Adipose tissue (tissue), 3 donors: Measurements from ENCODE around the gene KRT76. TPM values are rescaled to one million over a fixed set of nuclear protein-coding genes. Genes with fewer than 3 reads are reported as not detected.
"Not testable (repeated sequence)": the region's sequence is repeated elsewhere in the genome, so short reads cannot be mapped to it uniquely, and the experiment has no call there.

Experiments used
- H3K27ac ChIP-seq: one replicate; pipeline ENCODE4 v1.5.1; 2013; ENCODE audit warnings: low read depth, low read length
- WGBS, 3 donors: extraction: QIAGEN DNeasy Blood & Tissue Kit; methylation state at CpG; one replicate each; pipeline ENCODE4 v1.1.7; 2013; 5-methylcytosine and 5-hydroxymethylcytosine counted together
- polyA plus RNA-seq, 3 donors: library from polyadenylated mRNA; stranded (reverse); fragments of 200-250 nt; gene quantifications; one replicate each; pipeline ENCODE4 v1.2.3, GENCODE V29; 2013
- donor health status: healthy with polysubstance abuse.
- donor health status: Bipolar disorder and iron deficiency.
- donor health status: healthy.

KRT76 gene
- polyA plus RNA-seq, 3 donors: not detected

- 74 to 97% (median 82%) methylated on average over 1 of the region's 1 CpG for WGBS, 3 donors
- no peak overlapping the region for H3K27ac ChIP-seq
These were observed 23.2 kb upstream of the KRT76 start for GRCh38 chr12:52800259-52800917.

GRCh38 chr12:52799505-52800211 lies 22.5 kb upstream of the KRT76 start:
- WGBS, 3 donors: 71 to 85% (median 82%) methylated on average over 5 of the region's 5 CpGs
- no peak overlapping the region for H3K27ac ChIP-seq

GRCh38 chr12:52798671-52799504 lies 21.7 kb upstream of the KRT76 start:
- 57 to 66% (median 57%) methylated on average over 7 of the region's 7 CpGs for WGBS, 3 donors
- no peak overlapping the region for H3K27ac ChIP-seq

GRCh38 chr12:52798003-52798670 lies 21.0 kb upstream of the KRT76 start:
- H3K27ac ChIP-seq: no peak overlapping the region
- WGBS, 3 donors: 79 to 94% (median 87%) methylated on average over 4 of the region's 4 CpGs

DNA sequence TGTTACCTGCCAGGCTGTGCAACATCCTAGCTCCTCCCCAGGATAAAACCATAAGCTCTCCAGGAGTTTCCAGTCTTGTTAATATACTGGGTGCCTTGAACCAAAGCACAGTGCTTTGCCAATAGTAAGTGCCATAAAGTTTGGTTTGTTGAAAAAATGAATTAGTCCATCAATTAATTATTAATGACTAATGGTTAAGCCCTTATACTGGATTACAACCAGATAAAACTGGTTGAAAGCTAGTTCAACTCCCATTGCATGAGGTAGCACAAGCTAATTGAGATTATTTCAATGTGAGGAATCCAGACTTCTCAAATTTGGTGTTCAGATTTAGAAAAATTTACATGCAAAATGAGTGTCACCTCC lies 20.4 kb upstream of the KRT76 start:
- no peak overlapping the region for H3K27ac ChIP-seq

DNA sequence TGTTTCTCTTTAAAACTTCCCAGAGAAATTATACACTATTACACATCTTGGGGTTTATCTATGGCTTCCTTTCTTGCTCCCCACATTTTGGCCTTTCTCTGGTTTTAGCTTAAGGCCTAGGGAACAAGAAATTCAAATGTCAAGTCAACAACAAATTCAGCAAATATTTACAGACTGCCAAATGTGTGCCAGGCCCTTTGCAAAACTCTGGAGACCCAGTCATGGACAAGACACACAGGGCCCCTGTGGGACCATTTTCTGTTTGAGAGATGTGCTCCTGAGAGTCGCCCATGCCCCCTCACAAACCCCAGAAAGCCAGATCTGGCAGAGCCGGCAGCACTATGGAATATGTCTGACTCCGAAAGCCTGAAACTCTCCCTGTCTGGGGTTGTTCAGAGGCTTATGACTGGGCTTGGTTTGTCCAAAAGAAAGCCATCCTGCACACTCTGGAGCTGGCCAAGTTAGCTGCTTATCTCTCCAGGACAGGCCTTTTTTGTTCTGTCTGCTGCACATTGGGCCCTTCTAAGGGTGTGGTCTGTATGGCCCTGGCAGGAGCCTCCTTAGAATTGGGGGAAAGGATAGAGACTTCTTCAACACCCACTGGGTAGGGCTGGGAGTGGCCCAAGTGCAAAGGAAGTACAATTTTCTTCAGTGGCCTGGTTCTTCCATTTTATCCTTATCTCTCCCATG lies 19.8 kb upstream of the KRT76 start:
- whole genome bisulfite sequencing, 3 donors: 77 to 89% (median 86%) methylated on average over 3 of the region's 3 CpGs
- no peak overlapping the region for H3K27ac ChIP-seq

DNA sequence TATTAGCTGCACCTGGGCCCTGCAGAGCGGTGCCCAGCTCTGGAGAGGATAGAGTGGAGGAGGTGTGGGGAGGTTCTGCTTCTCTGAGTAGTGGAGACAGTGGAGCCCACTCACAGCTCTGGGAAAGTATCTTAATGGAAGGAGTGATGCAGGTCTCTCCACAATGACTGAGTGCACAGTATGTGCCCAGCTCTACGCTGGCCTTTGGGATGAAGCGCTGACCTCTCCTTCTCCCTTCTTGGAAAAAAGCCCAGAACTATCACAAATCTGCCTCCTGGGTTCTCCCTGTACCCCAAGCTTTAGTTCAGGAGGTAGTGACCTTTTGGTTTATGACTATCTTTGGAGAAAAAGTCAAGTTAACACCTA lies 19.3 kb upstream of the KRT76 start:
- 83 to 94% (median 91%) methylated on average over 3 of the region's 3 CpGs for WGBS, 3 donors
- no peak overlapping the region for H3K27ac ChIP-seq

GRCh38 chr12:52795694-52796428 lies 18.7 kb upstream of the KRT76 start, which contains the start of gene KRT3:
Gene KRT3 (minus strand): TSS chr12:52796117. CDS start chr12:52796042, 75 bp downstream.
- no peak within 1 kb of the TSS for H3K27ac ChIP-seq
- 92 to 93% (median 93%) methylated on average over 17 of the region's 17 CpGs for WGBS, 3 donors

DNA sequence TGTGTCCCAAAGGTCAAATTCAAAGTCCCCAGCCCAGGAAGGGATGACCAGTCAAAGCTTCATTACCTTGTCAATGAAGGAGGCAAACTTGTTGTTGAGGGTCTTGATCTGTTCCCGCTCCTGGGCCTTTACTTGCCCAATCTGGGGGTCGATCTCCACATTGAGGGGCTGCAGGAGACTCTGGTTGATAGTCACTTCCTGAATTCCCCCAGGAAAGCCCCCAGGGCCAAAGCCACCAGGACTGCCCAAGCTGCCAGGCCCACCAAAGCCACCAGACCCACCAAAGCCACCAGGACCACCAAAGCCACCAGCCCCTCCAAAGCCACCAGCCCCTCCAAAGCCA lies 18.2 kb upstream of the KRT76 start:
- 82 to 94% (median 90%) methylated on average over 2 of the region's 2 CpGs for WGBS, 3 donors
- H3K27ac ChIP-seq: not testable (repeated sequence)

DNA sequence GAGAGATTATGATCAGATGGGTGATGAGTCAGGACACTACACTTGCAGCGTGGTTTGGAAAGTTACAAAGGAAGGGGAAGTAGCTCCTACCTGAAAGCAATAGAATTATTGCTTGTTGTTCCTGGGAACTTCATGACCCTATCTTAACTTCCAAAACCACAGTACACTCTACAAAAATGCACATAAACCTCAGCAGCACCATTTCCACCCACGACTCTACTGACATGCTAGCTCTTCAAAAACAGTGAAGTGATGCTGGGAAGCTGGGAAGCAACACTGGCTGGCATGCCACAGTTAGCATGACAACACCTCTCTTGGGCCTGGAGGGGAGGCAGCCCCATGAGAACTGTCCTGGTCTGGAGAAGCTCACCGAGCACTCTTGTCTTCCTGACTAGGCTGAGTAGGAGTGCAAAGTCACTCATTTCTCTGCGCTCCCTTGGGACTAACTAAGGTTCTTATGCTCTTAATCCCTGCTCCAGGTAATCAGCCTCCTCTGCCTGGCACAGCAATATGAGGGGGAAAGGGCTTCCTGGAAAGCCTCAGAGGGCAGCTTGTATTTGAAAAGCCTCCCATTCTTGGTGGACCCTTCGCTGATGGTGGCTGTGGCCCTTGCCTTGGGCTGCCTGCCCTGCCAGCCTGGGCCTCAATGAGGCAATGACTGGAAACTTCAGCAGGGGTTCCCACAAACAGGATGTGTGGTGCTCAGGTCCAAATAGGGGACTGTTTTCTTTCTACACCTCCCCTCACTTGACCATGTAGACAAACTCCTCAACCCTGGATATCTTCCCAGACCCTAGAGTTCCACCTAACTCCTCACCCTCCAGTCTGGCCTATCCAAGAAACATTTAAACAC lies 17.6 kb upstream of the KRT76 start:
- no peak overlapping the region for H3K27ac ChIP-seq
- WGBS, 3 donors: 75 to 86% (median 77%) methylated on average over 5 of the region's 5 CpGs

DNA sequence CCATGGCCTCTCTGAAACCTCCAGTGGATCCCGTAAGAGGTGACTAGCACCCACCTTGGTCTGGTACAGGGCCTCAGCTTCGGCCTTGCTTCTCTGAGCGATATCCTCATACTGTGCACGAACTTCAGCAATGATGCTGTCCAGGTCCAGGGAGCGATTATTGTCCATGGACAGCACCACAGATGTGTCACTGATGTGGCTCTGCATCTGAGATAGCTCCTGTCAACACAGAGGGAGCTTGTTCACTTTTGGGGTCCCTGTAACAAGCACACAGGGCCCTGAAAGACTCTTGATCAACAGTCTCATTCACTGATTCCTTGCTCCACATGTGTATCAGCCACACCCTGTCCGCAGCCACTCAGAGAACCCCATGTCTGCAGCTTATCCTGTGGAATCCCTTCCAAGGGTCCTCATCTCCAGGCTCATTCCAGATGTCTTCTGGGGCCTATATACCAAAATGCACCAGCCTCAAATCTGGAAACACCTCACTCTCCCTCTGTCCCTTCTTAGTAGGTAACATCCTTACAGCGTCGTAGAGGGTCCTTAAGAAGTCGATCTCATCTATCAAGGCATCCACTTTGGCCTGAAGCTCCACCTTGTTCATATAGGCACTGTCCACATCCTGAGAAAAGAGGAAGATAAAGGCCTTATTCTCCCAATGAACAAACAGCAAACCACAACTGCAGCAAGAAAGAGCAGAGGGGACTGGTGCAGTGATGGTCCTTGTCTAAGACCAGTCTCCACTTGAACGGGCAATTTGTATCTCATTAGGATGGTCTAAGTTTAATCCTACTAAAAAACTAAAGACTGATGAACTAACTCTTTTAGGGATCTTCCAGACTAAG lies 15.3 kb upstream of the KRT76 start:
- H3K27ac ChIP-seq: no peak overlapping the region
- 75 to 85% (median 83%) methylated on average over 10 of the region's 10 CpGs for WGBS, 3 donors

- 86 to 93% (median 90%) methylated on average over 12 of the region's 12 CpGs for WGBS, 3 donors
- H3K27ac ChIP-seq: no peak overlapping the region
These were observed 14.4 kb upstream of the KRT76 start for GRCh38 chr12:52791271-52792184.

DNA sequence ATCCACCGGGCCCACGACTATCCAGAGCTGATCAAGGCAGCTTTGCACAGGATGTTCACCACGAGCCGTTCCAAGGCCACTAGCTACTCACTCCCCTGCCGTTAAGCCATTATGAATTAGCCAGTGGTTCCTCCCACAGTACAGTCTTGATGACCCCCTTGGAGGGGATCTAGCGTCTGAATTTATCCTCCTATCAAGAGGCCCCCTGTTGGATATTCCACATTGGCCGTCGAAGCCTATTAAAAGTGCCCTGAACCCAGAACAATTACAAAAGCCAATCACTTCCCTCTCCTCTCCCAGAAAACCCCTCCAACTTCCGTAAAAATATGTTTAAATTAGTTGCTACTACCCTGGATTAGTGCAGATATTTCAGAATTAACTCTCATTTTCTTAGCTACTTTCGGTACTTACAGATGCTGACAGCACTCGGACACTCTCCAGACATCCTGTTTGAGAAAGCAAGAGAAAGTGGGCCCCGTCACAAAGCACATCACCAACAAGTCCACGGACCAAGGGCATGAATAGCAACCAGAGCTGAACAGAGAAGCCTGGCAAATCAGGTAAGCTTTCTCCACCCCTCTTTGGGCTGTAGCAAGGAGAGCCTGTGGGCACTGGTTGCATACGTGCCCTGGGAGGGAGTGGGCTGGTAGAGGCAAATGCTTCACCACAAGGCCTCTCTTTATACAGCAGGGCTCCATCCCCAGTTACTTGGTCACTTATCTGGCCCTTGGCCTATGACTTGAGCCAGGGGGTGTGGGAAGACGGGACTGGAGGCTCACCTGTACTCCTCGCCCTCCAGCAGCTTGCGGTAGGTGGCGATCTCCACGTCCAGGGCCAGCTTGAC lies 13.5 kb upstream of the KRT76 start:
- 57 to 65% (median 59%) methylated on average over 19 of the region's 19 CpGs for WGBS, 3 donors
- H3K27ac ChIP-seq: no peak overlapping the region

GRCh38 chr12:52789637-52790426 lies 12.7 kb upstream of the KRT76 start:
- 21 to 27% (median 22%) methylated on average over 47 to 50 of the region's 50 CpGs for WGBS, 3 donors
- H3K27ac ChIP-seq: no peak overlapping the region
